ENCODE data around the gene HOXB6. TPM values are rescaled to one million over a fixed set of nuclear protein-coding genes. Genes with fewer than 3 reads are reported as not detected.
A peak's percentile ranks its signal among the peaks of the same experiment; 100 is the strongest.

Gene HOXB6
- total RNA-seq, 4 donors from 2014 or later = 0.66 to 5.1 (median 2.9) TPM

GRCh38 chr17:48639982-48640857 lies 35.4 kb upstream of the HOXB6 start:
- no peak for DNase-seq (ENCODE audit: low spot score in 2 of 2)
- Histone ChIP-seq H3K9me3 (no peaks in the 10 kb centered on the region), H3K4me3 (no peak overlapping the region), H3K4me1 (peaks cover 0 to 5% (median 2%) of the 10 kb centered on the region in 4 donors), H3K27ac (no peak overlapping the region), H3K27me3 (peaks cover 0 to 100% of the 10 kb centered on the region in 2 donors), H3K36me3 (no peaks in the 10 kb centered on the region)
- WGBS, 2 donors = 48 to 70% methylated on average over 6 of the region's 6 CpGs
- TF ChIP-seq POLR2A (IDR thresholded peaks at IDR 0.05) (no peak), EP300 (IDR thresholded peaks at IDR 0.05) (no peak)
- TF ChIP-seq, protein P1, sequence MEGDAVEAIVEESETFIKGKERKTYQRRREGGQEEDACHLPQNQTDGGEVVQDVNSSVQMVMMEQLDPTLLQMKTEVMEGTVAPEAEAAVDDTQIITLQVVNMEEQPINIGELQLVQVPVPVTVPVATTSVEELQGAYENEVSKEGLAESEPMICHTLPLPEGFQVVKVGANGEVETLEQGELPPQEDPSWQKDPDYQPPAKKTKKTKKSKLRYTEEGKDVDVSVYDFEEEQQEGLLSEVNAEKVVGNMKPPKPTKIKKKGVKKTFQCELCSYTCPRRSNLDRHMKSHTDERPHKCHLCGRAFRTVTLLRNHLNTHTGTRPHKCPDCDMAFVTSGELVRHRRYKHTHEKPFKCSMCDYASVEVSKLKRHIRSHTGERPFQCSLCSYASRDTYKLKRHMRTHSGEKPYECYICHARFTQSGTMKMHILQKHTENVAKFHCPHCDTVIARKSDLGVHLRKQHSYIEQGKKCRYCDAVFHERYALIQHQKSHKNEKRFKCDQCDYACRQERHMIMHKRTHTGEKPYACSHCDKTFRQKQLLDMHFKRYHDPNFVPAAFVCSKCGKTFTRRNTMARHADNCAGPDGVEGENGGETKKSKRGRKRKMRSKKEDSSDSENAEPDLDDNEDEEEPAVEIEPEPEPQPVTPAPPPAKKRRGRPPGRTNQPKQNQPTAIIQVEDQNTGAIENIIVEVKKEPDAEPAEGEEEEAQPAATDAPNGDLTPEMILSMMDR (IDR thresholded peaks at IDR 0.05) = no peak

DNA sequence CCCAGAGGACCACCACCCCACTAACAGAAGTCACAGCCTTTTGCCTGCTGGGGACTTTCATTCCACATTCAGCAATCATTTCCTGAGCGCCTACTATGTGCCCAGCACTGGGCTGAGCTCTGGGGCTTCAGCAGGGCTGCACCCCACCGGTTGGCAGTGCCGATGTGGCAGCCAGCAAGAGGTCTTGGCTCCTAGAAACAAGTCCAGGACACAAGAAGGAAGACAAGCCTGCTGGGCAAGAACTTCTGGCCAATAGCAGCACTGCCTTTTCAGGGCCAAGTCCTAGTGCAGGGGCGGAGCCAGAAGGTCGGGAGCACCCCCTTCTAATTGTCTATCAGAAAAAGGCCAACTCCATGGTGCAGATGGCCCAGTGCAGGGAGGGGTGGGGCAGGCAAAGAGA lies 34.4 kb upstream of the HOXB6 start:
- H3K4me1 ChIP-seq = peaks cover 0 to 5% (median 2%) of the 10 kb centered on the region in 4 donors
- DNase-seq (ENCODE audit: low spot score in 2 of 2) = no peak
- H3K36me3 ChIP-seq = no peaks in the 10 kb centered on the region
- H3K9me3 ChIP-seq = no peaks in the 10 kb centered on the region
- WGBS, 2 donors = 32 to 47% methylated on average over 5 of the region's 5 CpGs
- peaks cover 0 to 100% of the 10 kb centered on the region in 2 donors for H3K27me3 ChIP-seq
- TF ChIP-seq EP300 (IDR thresholded peaks at IDR 0.05) (no peak), POLR2A (IDR thresholded peaks at IDR 0.05) (no peak)
- TF ChIP-seq, protein P1 (IDR thresholded peaks at IDR 0.05) = no peak
- H3K4me3 ChIP-seq = no peak overlapping the region
- no peak overlapping the region for H3K27ac ChIP-seq

GRCh38 chr17:48637323-48638260 lies 32.8 kb upstream of the HOXB6 start:
- no peak for DNase-seq (ENCODE audit: low spot score in 2 of 2)
- Histone ChIP-seq H3K27ac (no peak overlapping the region), H3K9me3 (no peaks in the 10 kb centered on the region), H3K27me3 (peaks cover 0 to 100% of the 10 kb centered on the region in 2 donors), H3K36me3 (no peaks in the 10 kb centered on the region), H3K4me3 (no peak overlapping the region), H3K4me1 (peaks cover 0 to 15% (median 2%) of the 10 kb centered on the region in 4 donors)
- TF ChIP-seq, protein P1 (IDR thresholded peaks at IDR 0.05) = no peak
- TF ChIP-seq POLR2A (IDR thresholded peaks at IDR 0.05) (no peak), EP300 (IDR thresholded peaks at IDR 0.05) (no peak)
- WGBS, 2 donors = 30 to 31% methylated on average over 18 of the region's 18 CpGs

- H3K4me3 ChIP-seq = no peak overlapping the region
- no peak overlapping the region for H3K27ac ChIP-seq
- DNase-seq (ENCODE audit: low spot score in 2 of 2) = peak in 1 of 2 donors; percentile 26
- H3K4me1 ChIP-seq = peaks cover 0 to 15% (median 2%) of the 10 kb centered on the region in 4 donors
- H3K36me3 ChIP-seq = no peaks in the 10 kb centered on the region
- WGBS, 2 donors = 5 to 7% methylated on average over 34 to 36 of the region's 39 CpGs
- no peak for TF ChIP-seq POLR2A (IDR thresholded peaks at IDR 0.05)
- TF ChIP-seq, protein P1 (IDR thresholded peaks at IDR 0.05) = peak; percentile 18 to 40 (median 23)
- H3K9me3 ChIP-seq = no peaks in the 10 kb centered on the region
- H3K27me3 ChIP-seq = peaks cover 0 to 100% of the 10 kb centered on the region in 2 donors
Measured at GRCh38 chr17:48636177-48637018, 31.6 kb upstream of the HOXB6 start.
